Measurements from ENCODE around the gene SPPL2B. TPM values are rescaled to one million over a fixed set of nuclear protein-coding genes. Genes with fewer than 3 reads are reported as not detected.

The SPPL2B gene
- polyA plus RNA-seq, 3 donors: 5.7 to 64.9 (median 8.7) TPM

- H3K9me3 Mint-ChIP-seq: no peaks in the 10 kb centered on the region
- H3K79me2 ChIP-seq (ENCODE audit: insufficient read depth, low read length): no peaks in the 10 kb centered on the region
- no peak overlapping the region for H2AFZ ChIP-seq (ENCODE audit: insufficient read depth, low read depth, low read length, poor library complexity, severe bottlenecking)
- no peak overlapping the region for H3K4me2 ChIP-seq (replicated peaks; ENCODE audit: extremely low read depth, low read length, poor library complexity, severe bottlenecking)
- no peak overlapping the region for H3K9ac ChIP-seq (ENCODE audit: insufficient read depth, low read length, poor library complexity, severe bottlenecking)
- no peaks in the 10 kb centered on the region for H3K4me1 Mint-ChIP-seq
- 95% methylated on average over 16 of the region's 16 CpGs for WGBS (ENCODE audit: insufficient coverage)
- peaks cover 4 to 17% of the 10 kb centered on the region in 2 donors for H3K36me3 Mint-ChIP-seq
- peaks cover 16 to 26% of the 10 kb centered on the region in 2 donors for H3K36me3 ChIP-seq (replicated peaks in 1 of 2; ENCODE audit: control insufficient read depth in 1 of 2, insufficient read depth in 2 of 2, low read length in 2 of 2)
- DNase-seq: no peak
- no peaks in the 10 kb centered on the region for H3K4me1 ChIP-seq (ENCODE audit: control insufficient read depth in 1 of 2, insufficient read depth in 2 of 2, low read length in 2 of 2)
- no peaks in the 10 kb centered on the region for H3K27me3 ChIP-seq (ENCODE audit: control insufficient read depth in 2 of 2, insufficient read depth in 2 of 2, low read length in 2 of 2)
- no peak for TF ChIP-seq CTCF (IDR thresholded peaks at IDR 0.05)
- peaks cover 0 to 3% (median 0%) of the 10 kb centered on the region in 3 donors for H3K27me3 Mint-ChIP-seq (ENCODE audit: low read depth in 3 of 3)
- intact Hi-C loops (cut with micrococcal nuclease): no loop called here
- H4K20me1 ChIP-seq (ENCODE audit: insufficient read depth, low read length): no peaks in the 10 kb centered on the region
- no peak overlapping the region for H3K4me3 Mint-ChIP-seq
- no peak overlapping the region for H3K27ac ChIP-seq (ENCODE audit: low read depth in 1 of 2, low read length in 2 of 2)
- H3K9me3 ChIP-seq (replicated peaks in 1 of 2; ENCODE audit: control insufficient read depth in 1 of 2, insufficient read depth in 1 of 2, low read length in 2 of 2): no peaks in the 10 kb centered on the region
- H3K4me3 ChIP-seq (replicated peaks in 1 of 3; ENCODE audit: low read depth in 2 of 3, low read length in 3 of 3): no peak overlapping the region
- no peak overlapping the region for H3K27ac Mint-ChIP-seq
Observed at GRCh38 chr19:2350656-2351055, 22.2 kb downstream of the SPPL2B start.

- H3K9me3 Mint-ChIP-seq: no peaks in the 10 kb centered on the region
- no peak overlapping the region for H3K4me3 Mint-ChIP-seq
- H4K20me1 ChIP-seq (ENCODE audit: insufficient read depth, low read length): no peaks in the 10 kb centered on the region
- 99% methylated on average over 26 of the region's 28 CpGs for WGBS (ENCODE audit: insufficient coverage)
- no peaks in the 10 kb centered on the region for H3K9me3 ChIP-seq (replicated peaks in 1 of 2; ENCODE audit: control insufficient read depth in 1 of 2, insufficient read depth in 1 of 2, low read length in 2 of 2)
- no peak overlapping the region for H3K27ac ChIP-seq (ENCODE audit: low read depth in 1 of 2, low read length in 2 of 2)
- H3K4me1 Mint-ChIP-seq: no peaks in the 10 kb centered on the region
- H2AFZ ChIP-seq (ENCODE audit: insufficient read depth, low read depth, low read length, poor library complexity, severe bottlenecking): no peak overlapping the region
- DNase-seq: no peak
- no peaks in the 10 kb centered on the region for H3K79me2 ChIP-seq (ENCODE audit: insufficient read depth, low read length)
- no peaks in the 10 kb centered on the region for H3K4me1 ChIP-seq (ENCODE audit: control insufficient read depth in 1 of 2, insufficient read depth in 2 of 2, low read length in 2 of 2)
- H3K9ac ChIP-seq (ENCODE audit: insufficient read depth, low read length, poor library complexity, severe bottlenecking): no peak overlapping the region
- no peak for TF ChIP-seq CTCF (IDR thresholded peaks at IDR 0.05)
- peaks cover 2 to 14% of the 10 kb centered on the region in 2 donors for H3K36me3 Mint-ChIP-seq
- no peak overlapping the region for H3K27ac Mint-ChIP-seq
- peaks cover 13 to 26% of the 10 kb centered on the region in 2 donors for H3K36me3 ChIP-seq (replicated peaks in 1 of 2; ENCODE audit: control insufficient read depth in 1 of 2, insufficient read depth in 2 of 2, low read length in 2 of 2)
- intact Hi-C loops (cut with micrococcal nuclease): no loop called here
- H3K27me3 Mint-ChIP-seq (ENCODE audit: low read depth in 3 of 3): peaks cover 0 to 2% (median 0%) of the 10 kb centered on the region in 3 donors
- no peaks in the 10 kb centered on the region for H3K27me3 ChIP-seq (ENCODE audit: control insufficient read depth in 2 of 2, insufficient read depth in 2 of 2, low read length in 2 of 2)
- H3K4me3 ChIP-seq (replicated peaks in 1 of 3; ENCODE audit: low read depth in 2 of 3, low read length in 3 of 3): no peak overlapping the region
- no peak overlapping the region for H3K4me2 ChIP-seq (replicated peaks; ENCODE audit: extremely low read depth, low read length, poor library complexity, severe bottlenecking)
Observed at GRCh38 chr19:2351591-2351990, 23.1 kb downstream of the SPPL2B start.

All from CD14-positive monocyte (primary cell).